Activated naive CD4-positive, alpha-beta T cell treated with anti-CD3 and anti-CD28 coated beads, Interleukin-2, amount 10 ng/mL, durations not matched to agents 7 days and 5 days (primary cell): ENCODE measurements around the gene FBXO48.
"Not testable (repeated sequence)": the region's sequence is repeated elsewhere in the genome, so short reads cannot be mapped to it uniquely, and the experiment has no call there.

Experiments
- CTCF ChIA-PET: fragments of 350-600 bp; sonication (Branson Sonifier 250); formaldehyde crosslinking; loops from one replicate; lab custom pipeline; 2021; ENCODE audit warnings: antibody characterized with exemption; lab: Charles Lee
- DNase-seq: peaks from one replicate; pipeline ENCODE4 v3.0.0-alpha.2; 2020
- H3K27ac Mint-ChIP-seq: one replicate; pipeline ENCODE4 v1.8.0; 2021; ENCODE audit warnings: mild to moderate bottlenecking, moderate library complexity, mixed read lengths
- H3K27me3 Mint-ChIP-seq: one replicate; pipeline ENCODE4 v1.8.0; 2021; ENCODE audit warnings: mild to moderate bottlenecking, mixed read lengths
- H3K36me3 Mint-ChIP-seq: one replicate; pipeline ENCODE4 v1.8.0; 2021; ENCODE audit warnings: mixed read lengths
- H3K4me1 Mint-ChIP-seq: one replicate; pipeline ENCODE4 v1.8.0; 2021; ENCODE audit warnings: mixed read lengths
- H3K4me3 Mint-ChIP-seq: one replicate; pipeline ENCODE4 v1.8.0; 2021; ENCODE audit warnings: mild to moderate bottlenecking, moderate library complexity, mixed read lengths
- H3K9me3 Mint-ChIP-seq: one replicate; pipeline ENCODE4 v1.8.0; 2021; ENCODE audit warnings: mixed read lengths

FBXO48 gene

GRCh38 chr2:68465081-68465916, 1.8 kb downstream of the FBXO48 start:
- H3K4me1 Mint-ChIP-seq, result peaks cover 49% of the 10 kb centered on the region
- DNase-seq, result peak; percentile 57
- H3K9me3 Mint-ChIP-seq, result no peaks in the 10 kb centered on the region
- peaks cover 3% of the 10 kb centered on the region for H3K36me3 Mint-ChIP-seq
- H3K27me3 Mint-ChIP-seq, result no peaks in the 10 kb centered on the region
- H3K4me3 Mint-ChIP-seq, result peak overlapping the region; percentile 94
- peak overlapping the region; percentile 96 for H3K27ac Mint-ChIP-seq
- CTCF ChIA-PET, result interaction anchor here (1.0 to 4.9 kb wide), 10 partner anchors 11 to 478 kb away, joined by 3 to 65 read pairs (median 10); no protein-coding TSS in a partner anchor

- Mint-ChIP-seq H3K4me3 (no peak overlapping the region), H3K4me1 (peaks cover 43% of the 10 kb centered on the region), H3K36me3 (peaks cover 3% of the 10 kb centered on the region), H3K9me3 (no peaks in the 10 kb centered on the region), H3K27me3 (no peaks in the 10 kb centered on the region), H3K27ac (peak overlapping the region; percentile 67)
- CTCF ChIA-PET, result interaction anchor here (0.5 to 4.9 kb wide), 9 partner anchors 23 to 479 kb away, joined by 3 to 65 read pairs (median 14); no protein-coding TSS in a partner anchor
- DNase-seq, result no peak
Measured at GRCh38 chr2:68464651-68465050, 2.4 kb downstream of the FBXO48 start.

- DNase-seq, result no peak
- H3K36me3 Mint-ChIP-seq, result peaks cover 3% of the 10 kb centered on the region
- no peaks in the 10 kb centered on the region for H3K27me3 Mint-ChIP-seq
- H3K9me3 Mint-ChIP-seq, result no peaks in the 10 kb centered on the region
- no peak overlapping the region for H3K27ac Mint-ChIP-seq
- H3K4me3 Mint-ChIP-seq, result no peak overlapping the region
- peaks cover 32% of the 10 kb centered on the region for H3K4me1 Mint-ChIP-seq
- CTCF ChIA-PET, result interaction anchor here (0.6 to 4.9 kb wide), 38 partner anchors 10 to 843 kb away, joined by 3 to 65 read pairs (median 5); no protein-coding TSS in a partner anchor
Measured at GRCh38 chr2:68463287-68463877, 3.7 kb downstream of the FBXO48 start.

- Mint-ChIP-seq H3K27me3 (no peaks in the 10 kb centered on the region), H3K4me1 (no peaks in the 10 kb centered on the region), H3K27ac (no peak overlapping the region), H3K4me3 (no peak overlapping the region), H3K36me3 (no peaks in the 10 kb centered on the region), H3K9me3 (no peaks in the 10 kb centered on the region)
- CTCF ChIA-PET, result no interaction called here
- DNase-seq, result no peak
Measured at GRCh38 chr2:68458981-68459380, 8.1 kb downstream of the FBXO48 start.

- DNase-seq, result no peak
- no peaks in the 10 kb centered on the region for H3K27me3 Mint-ChIP-seq
- H3K9me3 Mint-ChIP-seq, result no peaks in the 10 kb centered on the region
- CTCF ChIA-PET, result interaction anchor here (0.7 to 1.2 kb wide), 2 partner anchors 27 to 32 kb away, joined by 3 read pairs; no protein-coding TSS in a partner anchor
- no peak overlapping the region for H3K27ac Mint-ChIP-seq
- no peaks in the 10 kb centered on the region for H3K36me3 Mint-ChIP-seq
- H3K4me1 Mint-ChIP-seq, result peaks cover 7% of the 10 kb centered on the region
- H3K4me3 Mint-ChIP-seq, result no peak overlapping the region
Measured at GRCh38 chr2:68456198-68456597, 10.9 kb downstream of the FBXO48 start.

- Mint-ChIP-seq H3K27ac (no peak overlapping the region), H3K4me1 (peaks cover 7% of the 10 kb centered on the region), H3K9me3 (no peaks in the 10 kb centered on the region), H3K27me3 (no peaks in the 10 kb centered on the region), H3K4me3 (no peak overlapping the region), H3K36me3 (no peaks in the 10 kb centered on the region)
- DNase-seq, result no peak
- CTCF ChIA-PET, result interaction anchor here (1.1 to 2.1 kb wide), 2 partner anchors 9 to 11 kb away, joined by 3 to 10 read pairs; no protein-coding TSS in a partner anchor
Measured at GRCh38 chr2:68454719-68455118, 12.4 kb downstream of the FBXO48 start.

GRCh38 chr2:68453761-68454360, 13.2 kb downstream of the FBXO48 start:
- no peaks in the 10 kb centered on the region for H3K9me3 Mint-ChIP-seq
- DNase-seq, result no peak
- no peaks in the 10 kb centered on the region for H3K36me3 Mint-ChIP-seq
- H3K27me3 Mint-ChIP-seq, result no peaks in the 10 kb centered on the region
- peaks cover 7% of the 10 kb centered on the region for H3K4me1 Mint-ChIP-seq
- CTCF ChIA-PET, result interaction anchor here (0.7 to 2.1 kb wide), 6 partner anchors 10 to 472 kb away, joined by 3 to 10 read pairs (median 4); no protein-coding TSS in a partner anchor
- H3K4me3 Mint-ChIP-seq, result no peak overlapping the region
- no peak overlapping the region for H3K27ac Mint-ChIP-seq

- no peak for DNase-seq
- H3K4me3 Mint-ChIP-seq, result no peak overlapping the region
Measured at GRCh38 chr2:68452158-68452900, 14.8 kb downstream of the FBXO48 start.

GRCh38 chr2:68448671-68449653, 18.1 kb downstream of the FBXO48 start:
- CTCF ChIA-PET, result no interaction called here
- peak; percentile 55 for DNase-seq
- Mint-ChIP-seq H3K9me3 (no peaks in the 10 kb centered on the region), H3K36me3 (no peaks in the 10 kb centered on the region), H3K27me3 (peaks cover 9% of the 10 kb centered on the region), H3K27ac (no peak overlapping the region), H3K4me3 (no peak overlapping the region), H3K4me1 (peaks cover 7% of the 10 kb centered on the region)

More at GRCh38 chr2:68452158-68452900, 14.8 kb downstream of the FBXO48 start:
- H3K9me3 Mint-ChIP-seq, result no peaks in the 10 kb centered on the region
- no peaks in the 10 kb centered on the region for H3K36me3 Mint-ChIP-seq
- CTCF ChIA-PET, result interaction anchor here (0.7 to 2.1 kb wide), 4 partner anchors 9 to 257 kb away, joined by 3 to 10 read pairs (median 4); no protein-coding TSS in a partner anchor
- H3K27ac Mint-ChIP-seq, result peak overlapping the region; percentile 1
- H3K4me1 Mint-ChIP-seq, result peaks cover 7% of the 10 kb centered on the region
- H3K27me3 Mint-ChIP-seq, result peaks cover 1% of the 10 kb centered on the region

- Mint-ChIP-seq H3K4me3 (no peak overlapping the region), H3K27ac (no peak overlapping the region), H3K9me3 (no peaks in the 10 kb centered on the region), H3K27me3 (peaks cover 9% of the 10 kb centered on the region), H3K36me3 (no peaks in the 10 kb centered on the region), H3K4me1 (peaks cover 1% of the 10 kb centered on the region)
- no peak for DNase-seq
- CTCF ChIA-PET, result no interaction called here
Measured at GRCh38 chr2:68447118-68447517, 20.0 kb downstream of the FBXO48 start.

- DNase-seq, H3K9me3 Mint-ChIP-seq, H3K4me1 Mint-ChIP-seq, H3K27me3 Mint-ChIP-seq, H3K27ac Mint-ChIP-seq, H3K36me3 Mint-ChIP-seq, CTCF ChIA-PET, H3K4me3 Mint-ChIP-seq: not testable (repeated sequence)
Measured at GRCh38 chr2:68446425-68446824, 20.7 kb downstream of the FBXO48 start.

GRCh38 chr2:68441994-68442322, 25.1 kb downstream of the FBXO48 start:
- H3K4me3 Mint-ChIP-seq, result no peak overlapping the region
- H3K27ac Mint-ChIP-seq, result no peak overlapping the region
- DNase-seq, result no peak
- H3K36me3 Mint-ChIP-seq, result no peaks in the 10 kb centered on the region
- CTCF ChIA-PET, result interaction anchor here (0.7 to 4.2 kb wide), 22 partner anchors 10 to 320 kb away, joined by 3 to 49 read pairs (median 4); no protein-coding TSS in a partner anchor
- no peaks in the 10 kb centered on the region for H3K9me3 Mint-ChIP-seq
- peaks cover 7% of the 10 kb centered on the region for H3K4me1 Mint-ChIP-seq
- H3K27me3 Mint-ChIP-seq, result peaks cover 19% of the 10 kb centered on the region
